Measurements from ENCODE around the gene ERP44.
A peak's percentile ranks its signal among the peaks of the same experiment; 100 is the strongest.
"Not testable (repeated sequence)": the region's sequence is repeated elsewhere in the genome, so short reads cannot be mapped to it uniquely, and the experiment has no call there.

ERP44 gene

DNA sequence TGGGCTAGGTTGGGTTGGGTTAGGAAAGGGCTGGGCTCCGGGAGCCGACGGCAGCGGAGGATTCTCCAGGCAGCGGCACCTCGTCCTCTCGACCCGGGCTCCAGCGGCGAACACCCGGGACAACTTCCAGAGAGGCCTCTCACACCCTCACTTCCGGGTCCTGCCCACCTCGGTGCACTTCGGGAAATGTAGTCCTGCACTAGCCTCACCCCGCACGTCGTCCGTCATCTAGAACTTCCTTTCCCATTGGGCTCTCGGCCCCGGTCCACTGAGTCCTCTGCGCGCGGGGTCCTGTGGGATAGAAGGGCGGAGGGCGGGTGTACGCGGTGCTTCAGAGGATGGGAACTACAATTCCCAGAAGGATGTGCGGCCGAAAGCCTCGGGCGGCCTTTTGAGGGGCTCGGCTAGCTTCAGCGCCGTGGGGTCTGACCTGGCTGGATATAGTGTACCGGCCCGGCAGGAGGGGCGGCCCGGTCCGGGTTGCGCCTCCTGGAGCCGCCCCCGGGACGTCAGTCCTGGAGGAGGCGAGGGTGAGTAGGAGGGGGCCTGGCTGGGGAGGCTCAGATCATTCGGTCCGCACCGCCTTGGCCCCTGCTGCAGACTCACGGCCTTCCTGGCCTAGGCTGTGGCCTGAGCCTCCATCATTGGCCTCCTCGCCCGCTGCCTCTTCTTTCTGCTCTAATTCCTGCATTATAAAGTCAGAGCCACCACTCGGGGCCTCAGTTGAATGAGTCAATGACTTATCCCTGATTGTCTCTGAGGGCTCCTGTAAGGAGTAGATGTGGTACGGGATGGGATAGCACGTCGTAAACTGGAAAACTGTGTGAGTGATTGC is at the start of gene ERP44, which contains the start of gene INVS:
ERP44 (minus strand) TSS at position 114 of the 835 bp plus-strand sequence. CDS start 160 bp downstream, outside the sequence.
INVS (plus strand) TSS at position 357 of the 835 bp plus-strand sequence. CDS start 5,279 bp downstream, outside the sequence.
- in situ Hi-C loops (cut with HindIII; ENCODE audit: low sequenced_read_pairs), result no loop called here
- H3K4me3 ChIP-seq (ENCODE audit: low read depth, low read length), result peak within 1 kb of the TSS; percentile 99
- TF ChIP-seq, protein P1, sequence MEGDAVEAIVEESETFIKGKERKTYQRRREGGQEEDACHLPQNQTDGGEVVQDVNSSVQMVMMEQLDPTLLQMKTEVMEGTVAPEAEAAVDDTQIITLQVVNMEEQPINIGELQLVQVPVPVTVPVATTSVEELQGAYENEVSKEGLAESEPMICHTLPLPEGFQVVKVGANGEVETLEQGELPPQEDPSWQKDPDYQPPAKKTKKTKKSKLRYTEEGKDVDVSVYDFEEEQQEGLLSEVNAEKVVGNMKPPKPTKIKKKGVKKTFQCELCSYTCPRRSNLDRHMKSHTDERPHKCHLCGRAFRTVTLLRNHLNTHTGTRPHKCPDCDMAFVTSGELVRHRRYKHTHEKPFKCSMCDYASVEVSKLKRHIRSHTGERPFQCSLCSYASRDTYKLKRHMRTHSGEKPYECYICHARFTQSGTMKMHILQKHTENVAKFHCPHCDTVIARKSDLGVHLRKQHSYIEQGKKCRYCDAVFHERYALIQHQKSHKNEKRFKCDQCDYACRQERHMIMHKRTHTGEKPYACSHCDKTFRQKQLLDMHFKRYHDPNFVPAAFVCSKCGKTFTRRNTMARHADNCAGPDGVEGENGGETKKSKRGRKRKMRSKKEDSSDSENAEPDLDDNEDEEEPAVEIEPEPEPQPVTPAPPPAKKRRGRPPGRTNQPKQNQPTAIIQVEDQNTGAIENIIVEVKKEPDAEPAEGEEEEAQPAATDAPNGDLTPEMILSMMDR (IDR thresholded peaks at IDR 0.05; ENCODE audit: low read depth, low read length), result no peak
- DNase-seq (ENCODE audit: low read depth, low spot score), result peak; percentile 99

DNA sequence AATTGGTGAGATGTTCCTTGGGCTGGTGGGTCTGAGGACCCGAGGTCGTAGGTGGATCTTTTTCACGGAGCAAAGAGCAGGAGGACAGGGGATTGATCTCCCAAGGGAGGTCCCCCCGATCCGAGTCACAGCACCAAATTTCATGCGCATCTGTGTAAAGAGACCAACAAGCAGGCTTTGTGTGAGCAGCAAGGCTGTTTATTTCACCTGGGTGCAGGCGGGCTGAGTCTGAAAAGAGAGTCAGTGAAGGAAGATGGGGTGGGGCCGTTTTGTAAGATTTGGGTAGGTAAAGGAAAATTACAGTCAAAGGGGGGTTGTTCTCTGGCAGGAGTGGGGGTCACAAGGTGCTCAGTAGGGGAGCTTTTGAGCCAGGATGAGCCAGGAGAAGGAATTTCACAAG is 47.2 kb upstream of the ERP44 start:
- DNase-seq (ENCODE audit: low read depth, low spot score); in situ Hi-C loops (cut with HindIII; ENCODE audit: low sequenced_read_pairs); H3K4me3 ChIP-seq (ENCODE audit: low read depth, low read length): not testable (repeated sequence)

DNA sequence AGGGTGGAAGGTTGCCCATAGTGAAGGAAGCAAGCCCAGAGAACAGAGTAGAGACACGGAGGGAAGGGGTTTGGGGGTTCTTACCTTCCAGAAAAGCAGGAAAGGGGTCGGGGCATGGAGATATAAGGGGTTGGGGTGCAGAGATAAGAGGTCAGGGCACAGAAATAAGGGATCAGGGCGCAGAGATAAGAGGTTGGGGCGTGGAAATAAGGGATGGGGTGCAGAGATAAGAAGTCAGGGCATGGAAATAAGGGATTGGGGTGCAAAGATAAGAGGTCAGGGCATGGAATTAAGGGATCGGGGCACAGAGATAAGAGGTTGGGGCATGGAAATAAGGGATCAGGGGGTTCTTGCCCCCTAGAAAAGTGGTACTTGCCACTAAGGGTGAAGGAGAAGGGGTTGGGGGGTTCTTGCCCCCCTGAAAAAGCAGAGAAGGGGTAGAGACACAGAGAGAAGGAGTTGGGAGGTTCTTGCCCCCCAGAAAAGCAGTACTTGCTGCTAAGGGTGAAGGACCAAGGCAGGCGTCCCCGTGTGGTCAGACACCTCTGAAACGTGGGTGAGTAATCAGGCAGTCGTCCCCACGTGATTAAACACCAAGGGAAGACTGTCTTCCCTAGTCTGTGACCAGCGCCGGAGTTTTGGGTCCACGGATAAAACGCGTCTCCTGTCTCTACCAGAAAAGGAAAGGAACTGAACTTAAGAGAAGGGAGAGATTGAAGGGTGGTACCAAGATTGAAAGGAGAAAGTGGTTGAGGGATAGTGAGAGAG is 46.6 kb upstream of the ERP44 start:
- H3K4me3 ChIP-seq (ENCODE audit: low read depth, low read length); in situ Hi-C loops (cut with HindIII; ENCODE audit: low sequenced_read_pairs); DNase-seq (ENCODE audit: low read depth, low spot score): not testable (repeated sequence)

DNA sequence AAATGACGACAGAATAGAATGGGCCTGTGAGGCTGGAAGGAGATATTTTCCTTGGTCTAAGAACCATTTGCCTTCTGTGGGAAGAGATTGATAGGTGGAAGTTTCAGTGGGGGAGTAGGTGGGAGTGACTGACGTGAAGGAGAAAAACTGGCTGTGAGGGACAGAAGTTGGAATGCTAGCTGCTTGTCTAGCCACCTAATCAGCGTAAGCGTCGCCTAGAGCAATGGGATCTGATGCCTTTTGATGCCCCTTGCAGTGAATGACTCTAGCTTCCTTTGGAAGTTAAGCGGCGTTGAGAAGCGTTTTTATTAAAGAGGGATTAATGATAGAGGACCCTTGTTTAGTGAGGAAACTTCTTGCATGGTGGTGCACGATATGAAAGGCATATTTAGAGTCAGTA is 43.1 kb upstream of the ERP44 start:
- in situ Hi-C loops (cut with HindIII; ENCODE audit: low sequenced_read_pairs); H3K4me3 ChIP-seq (ENCODE audit: low read depth, low read length); DNase-seq (ENCODE audit: low read depth, low spot score): not testable (repeated sequence)

DNA sequence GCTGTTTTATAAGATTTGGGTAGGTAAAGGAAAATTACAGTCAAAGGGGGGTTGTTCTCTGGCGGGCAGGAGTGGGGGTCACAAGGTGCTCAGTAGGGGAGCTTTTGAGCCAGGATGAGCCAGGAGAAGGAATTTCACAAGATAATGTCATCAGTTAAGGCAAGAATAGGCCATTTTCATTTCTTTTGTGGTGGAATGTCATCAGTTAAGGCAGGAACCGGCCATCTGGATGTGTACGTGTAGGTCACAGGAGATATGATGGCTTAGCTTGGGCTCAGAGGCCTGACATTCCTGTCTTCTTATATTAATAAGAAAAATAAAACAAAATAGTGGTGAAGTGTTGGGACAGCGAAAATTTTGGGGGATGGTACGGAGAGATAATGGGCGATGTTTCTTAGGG is 41.5 kb upstream of the ERP44 start:
- DNase-seq (ENCODE audit: low read depth, low spot score); in situ Hi-C loops (cut with HindIII; ENCODE audit: low sequenced_read_pairs); H3K4me3 ChIP-seq (ENCODE audit: low read depth, low read length): not testable (repeated sequence)

DNA sequence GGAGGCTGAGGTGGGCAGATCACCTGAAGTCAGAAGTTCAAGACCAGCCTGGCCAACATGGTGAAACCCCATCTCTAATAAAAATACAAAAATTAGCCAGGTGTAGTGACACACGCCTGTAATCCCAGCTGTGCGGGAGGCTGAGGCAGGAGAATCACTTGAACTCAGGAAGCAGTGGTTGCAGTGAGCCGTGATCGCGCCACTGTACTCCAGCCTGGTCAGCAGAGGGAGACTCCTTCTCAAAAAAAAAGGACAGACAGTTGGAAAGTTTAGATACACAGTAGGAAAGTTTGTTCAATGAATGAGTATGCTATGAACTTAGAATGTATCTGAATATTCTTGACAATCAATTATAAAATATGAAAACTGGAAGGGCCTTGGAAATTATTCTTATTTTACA is 38.0 kb upstream of the ERP44 start:
- DNase-seq (ENCODE audit: low read depth, low spot score); H3K4me3 ChIP-seq (ENCODE audit: low read depth, low read length); in situ Hi-C loops (cut with HindIII; ENCODE audit: low sequenced_read_pairs): not testable (repeated sequence)
- TF ChIP-seq, protein P1 (IDR thresholded peaks at IDR 0.05; ENCODE audit: low read depth, low read length), result peak; percentile 21

DNA sequence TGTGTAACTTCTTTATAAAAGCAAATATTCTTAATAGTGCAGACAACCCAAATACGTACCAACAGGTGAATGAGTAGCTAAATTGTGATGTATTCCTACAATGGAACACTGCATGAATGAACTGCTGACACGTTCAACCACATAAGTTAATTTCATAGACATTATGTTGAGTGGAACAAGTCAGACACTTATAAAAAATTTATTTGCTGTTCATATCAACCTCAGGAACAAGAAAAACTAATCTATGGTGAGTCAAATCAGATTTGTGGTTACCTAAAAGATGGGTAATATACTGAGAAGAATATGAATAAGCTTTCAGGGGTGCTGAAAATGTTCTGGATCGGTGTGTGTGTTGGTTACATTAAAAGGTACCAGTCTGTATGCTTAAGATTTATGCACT is 35.9 kb upstream of the ERP44 start:
- H3K4me3 ChIP-seq (ENCODE audit: low read depth, low read length), result no peak overlapping the region
- TF ChIP-seq, protein P1 (IDR thresholded peaks at IDR 0.05; ENCODE audit: low read depth, low read length), result no peak
- DNase-seq (ENCODE audit: low read depth, low spot score), result no peak
- in situ Hi-C loops (cut with HindIII; ENCODE audit: low sequenced_read_pairs), result no loop called here

DNA sequence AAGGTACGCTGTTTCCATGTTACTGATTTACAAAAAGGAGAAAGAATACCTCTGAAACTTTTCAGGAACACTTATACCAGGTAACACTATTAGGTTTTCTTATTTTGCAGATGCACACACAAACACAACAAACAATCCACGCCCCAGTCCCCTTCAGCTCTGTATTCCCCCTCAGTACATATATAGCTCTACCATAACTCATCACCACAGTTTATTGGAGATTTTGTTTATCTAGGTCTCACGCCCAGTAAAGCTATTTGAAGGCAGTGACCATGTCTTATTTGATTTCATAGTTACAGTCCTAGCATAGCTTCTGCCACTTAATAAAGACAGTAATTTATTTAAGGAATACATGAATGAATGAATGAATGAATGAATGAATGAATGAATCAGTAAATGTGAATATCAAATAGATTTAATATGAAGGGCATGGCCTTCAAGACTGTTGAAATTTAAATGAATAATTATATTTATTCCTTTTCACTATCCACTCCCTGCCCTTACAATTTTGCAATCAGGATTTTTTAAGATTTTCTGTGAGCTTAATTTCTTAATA is 33.2 kb upstream of the ERP44 start:
- in situ Hi-C loops (cut with HindIII; ENCODE audit: low sequenced_read_pairs), result no loop called here
- DNase-seq (ENCODE audit: low read depth, low spot score), result no peak
- TF ChIP-seq, protein P1 (IDR thresholded peaks at IDR 0.05; ENCODE audit: low read depth, low read length), result no peak
- no peak overlapping the region for H3K4me3 ChIP-seq (ENCODE audit: low read depth, low read length)

Data from astrocyte of the spinal cord (primary cell).